ENCODE measurements around the gene TRUB2.

Gene TRUB2

DNA sequence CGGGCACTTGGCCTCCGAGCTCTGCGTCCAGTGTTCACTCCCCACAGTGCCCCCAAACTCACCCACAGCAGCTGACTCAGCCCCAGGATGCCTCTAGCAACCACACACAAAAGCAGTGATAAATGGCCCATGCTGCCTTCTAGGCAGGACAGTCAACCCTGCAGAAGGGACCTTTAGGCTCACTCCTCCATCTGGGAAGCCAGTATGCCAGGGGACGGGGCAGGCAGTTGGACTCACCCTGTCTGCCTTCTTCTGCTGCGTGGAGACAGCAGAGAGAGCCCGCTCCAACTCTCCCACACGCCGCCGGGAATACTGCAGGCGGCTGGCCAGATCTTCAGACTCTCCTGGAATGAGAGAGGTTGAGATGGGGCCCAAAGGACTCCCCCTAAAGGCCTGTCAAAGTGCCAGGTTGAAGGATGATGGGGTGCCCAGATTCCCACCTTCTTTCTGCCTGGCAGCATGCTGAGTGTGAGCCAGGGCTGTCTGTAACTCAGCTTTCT is 56.8 kb downstream of the TRUB2 start:
- no peak for DNase-seq

GRCh38 chr9:128262687-128263086 is 59.6 kb downstream of the TRUB2 start:
- no peak for DNase-seq

DNA sequence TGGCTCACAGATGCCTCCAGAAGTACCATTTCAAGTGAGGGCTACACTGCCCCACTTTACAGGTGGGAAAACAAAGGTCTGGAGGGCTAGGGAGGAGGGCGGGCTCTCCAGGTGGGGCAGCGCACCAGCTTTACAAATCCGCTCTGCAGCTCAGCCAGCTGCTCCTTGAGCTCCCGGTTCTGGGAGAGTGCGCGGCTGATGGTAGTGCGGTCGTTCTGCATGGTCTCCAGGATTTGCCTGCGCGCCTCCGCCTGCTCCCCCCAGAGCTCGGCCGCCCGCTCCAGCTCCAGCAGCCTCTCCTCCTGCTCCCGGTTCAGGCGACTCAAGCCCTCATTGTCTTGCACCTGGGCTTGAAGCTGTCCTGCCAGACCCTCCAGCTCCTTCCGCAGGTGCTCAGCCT is 61.9 kb downstream of the TRUB2 start:
- no peak for DNase-seq

DNA sequence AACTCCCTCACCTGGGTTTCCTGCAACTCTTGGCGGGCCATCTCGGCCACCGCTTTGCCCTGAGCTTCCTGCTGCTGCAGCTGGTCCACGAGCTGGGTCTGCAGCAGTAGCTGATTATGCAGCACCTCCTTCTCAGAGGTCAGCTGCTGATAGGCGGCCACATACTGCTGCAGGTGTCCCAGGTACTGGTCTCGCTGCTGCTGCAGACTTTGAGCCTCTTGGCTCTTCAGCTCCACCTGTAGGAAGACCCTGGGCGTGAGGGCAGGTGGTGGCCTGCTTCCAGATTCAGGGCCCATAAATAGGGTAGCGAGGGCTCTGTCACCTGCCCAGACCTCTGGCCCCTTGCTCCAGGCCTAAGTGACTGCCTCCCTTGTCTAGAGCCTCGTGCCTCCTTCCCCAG is 63.1 kb downstream of the TRUB2 start:
- DNase-seq, result no peak

GRCh38 chr9:128258326-128258725 is 63.9 kb downstream of the TRUB2 start:
- DNase-seq, result no peak

GRCh38 chr9:128257907-128258306 is 64.3 kb downstream of the TRUB2 start:
- DNase-seq, result no peak

DNA sequence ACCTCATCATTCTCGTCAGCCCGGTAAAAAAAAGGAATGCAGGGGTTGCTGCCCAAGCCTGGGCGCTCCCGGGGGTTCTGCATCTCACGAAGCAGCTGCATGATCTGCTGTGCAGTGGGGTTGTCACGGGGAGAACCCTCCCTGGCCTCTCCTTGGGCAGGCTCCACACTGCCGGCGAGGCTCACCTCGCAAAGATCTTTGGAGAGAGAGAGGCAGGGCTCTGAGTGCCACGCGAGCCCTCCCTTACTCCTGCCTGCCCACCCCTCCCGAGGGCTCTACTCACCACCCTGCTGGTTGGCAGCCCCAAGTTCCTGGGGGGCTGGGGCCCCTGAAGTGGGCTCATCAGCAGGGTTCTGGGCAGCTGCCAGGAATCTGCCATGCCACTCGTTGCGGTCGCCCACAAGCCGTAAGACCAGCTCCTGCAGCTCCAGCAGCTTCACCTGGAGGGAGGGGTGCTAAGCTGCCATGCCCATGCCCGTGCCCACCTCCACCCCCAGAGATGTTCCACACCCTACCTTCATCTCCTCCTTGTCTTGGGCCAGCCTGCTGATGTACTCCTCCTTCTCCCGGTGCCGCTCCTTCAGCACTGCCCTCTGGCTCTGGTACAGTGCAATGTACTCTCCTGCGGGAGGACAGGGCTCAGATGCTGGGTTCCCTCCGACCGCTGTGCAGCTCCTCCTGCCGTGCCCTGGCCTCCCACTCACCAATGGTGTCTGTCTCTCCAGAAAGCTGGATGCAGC is 65.0 kb downstream of the TRUB2 start:
- DNase-seq, result no peak

All from CD4-positive, alpha-beta T cell treated with Interleukin-6 for 4 hours (primary cell).